Endothelial cell of umbilical vein (primary cell): ENCODE measurements around the gene EPS8. TPM values are rescaled to one million over a fixed set of nuclear protein-coding genes. Genes with fewer than 3 reads are reported as not detected.

Experiments
- BruUV-seq: library from RNA; stranded (reverse); fragments of 400-500 nt; replicated peaks from 2 replicates; lab custom pipeline; 2021; lab: Mats Ljungman, UMichigan
- CTCF ChIA-PET: fragments of 300-600, 350-600 bp; sonication (Branson Sonifier 250); formaldehyde crosslinking; loops from one replicate; lab custom pipeline; 2021; ENCODE audit warnings: antibody characterized with exemption, inconsistent platforms; lab: Charles Lee
- POLR2A ChIA-PET: fragments of 300-600, 350-600 bp; sonication (Branson Sonifier 250); formaldehyde crosslinking; loops from one replicate; lab custom pipeline; 2021; ENCODE audit warnings: antibody characterized with exemption, inconsistent platforms; lab: Charles Lee
- DNase-seq: peaks from one replicate; pipeline ENCODE4 v3.0.0-alpha.2; 2011; ENCODE audit warnings: low read depth, low spot score
- FAIRE-seq: peaks from 2 replicates; lab custom pipeline; 2011; peaks lifted over from hg19 to GRCh38; lab: Jason Lieb, UNC
- H2AFZ ChIP-seq: 2 replicates; pipeline ENCODE4 v1.6.0; 2012; ENCODE audit warnings: low read depth, low read length, control low read depth, inconsistent platforms
- H3K27ac ChIP-seq: 2 replicates; pipeline ENCODE4 v1.5.1; 2011; ENCODE audit warnings: low read depth, mild to moderate bottlenecking, control low read depth, low read length, moderate library complexity; ENCODE audit not compliant: insufficient read depth
- H3K27me3 ChIP-seq, 2 experiments: 2 replicates each; pipeline versions ENCODE4 v1.6.0 to v1.6.1; 2011; ENCODE audit warnings: low read length in 2 of 2, mixed read lengths in 1 of 2; ENCODE audit not compliant: control insufficient read depth in 2 of 2, insufficient read depth in 2 of 2
- H3K36me3 ChIP-seq, 2 experiments: 2 replicates in 1 of 2; 3 replicates in 1 of 2; pipeline ENCODE4 v1.5.1; 2011; ENCODE audit warnings: low read length in 2 of 2, mild to moderate bottlenecking in 1 of 2, moderate library complexity in 1 of 2; ENCODE audit not compliant: control insufficient read depth in 2 of 2, insufficient read depth in 2 of 2; ENCODE audit errors: extremely low read depth in 1 of 2
- H3K4me1 ChIP-seq: 3 replicates; pipeline ENCODE4 v1.5.1; 2011; ENCODE audit warnings: mild to moderate bottlenecking, low read length; ENCODE audit not compliant: control insufficient read depth, insufficient read depth; ENCODE audit errors: extremely low read depth
- H3K4me2 ChIP-seq: 2 replicates; pipeline ENCODE4 v1.6.1; 2011; ENCODE audit warnings: low read length, control low read depth, mixed read lengths; ENCODE audit not compliant: insufficient read depth
- H3K4me3 ChIP-seq, 3 experiments: fragments of 200-600 bp in 1 of 3; sonication (generic), shearing (Covaris generic) in 1 of 3; replicated peaks in 1 of 3; 2 replicates each; pipeline ENCODE4 v1.5.1; 2011 to 2016; ENCODE audit warnings: control low read depth in 3 of 3, low read length in 3 of 3, mild to moderate bottlenecking in 2 of 3, inconsistent platforms in 1 of 3, low read depth in 1 of 3, moderate library complexity in 1 of 3; ENCODE audit not compliant: insufficient read depth in 1 of 3
- H3K79me2 ChIP-seq: 2 replicates; pipeline ENCODE4 v1.6.0; 2012; ENCODE audit warnings: low read length, inconsistent platforms; ENCODE audit not compliant: control insufficient read depth, insufficient read depth
- H3K9ac ChIP-seq: replicated peaks from 2 replicates; pipeline ENCODE3; 2011; ENCODE audit warnings: low read length, control low read depth; ENCODE audit not compliant: insufficient read depth; ENCODE audit errors: extremely low read depth
- H3K9me1 ChIP-seq: replicated peaks from 3 replicates; pipeline ENCODE4 v1.6.0; 2011; ENCODE audit warnings: mild to moderate bottlenecking, low read length; ENCODE audit not compliant: control insufficient read depth, insufficient read depth; ENCODE audit errors: extremely low read depth
- H3K9me3 ChIP-seq: replicated peaks from 2 replicates; pipeline ENCODE4 v1.5.1; 2012; ENCODE audit warnings: low read length, inconsistent platforms; ENCODE audit not compliant: control insufficient read depth, insufficient read depth
- H4K20me1 ChIP-seq: replicated peaks from 2 replicates; pipeline ENCODE3; 2011; ENCODE audit warnings: mild to moderate bottlenecking, low read length; ENCODE audit not compliant: control insufficient read depth, insufficient read depth; ENCODE audit errors: extremely low read depth
- CTCF ChIP-seq, 2 donors: IDR thresholded peaks; 1 replicate in 1 of 2; 2 replicates in 1 of 2; pipeline ENCODE4 v1.5.1; 2011; ENCODE audit warnings: low read length in 2 of 2, mild to moderate bottlenecking in 2 of 2, moderate library complexity in 2 of 2, control low read depth in 1 of 2, inconsistent platforms in 1 of 2, low read depth in 1 of 2; ENCODE audit not compliant: insufficient read depth in 1 of 2; ENCODE audit errors: extremely low read depth in 1 of 2
- EZH2 ChIP-seq: IDR thresholded peaks from 2 replicates; pipeline ENCODE4 v1.6.1; 2012; ENCODE audit warnings: borderline replicate concordance, low read depth, mild to moderate bottlenecking, moderate library complexity, low read length, inconsistent platforms; ENCODE audit not compliant: severe bottlenecking
- FOS ChIP-seq: IDR thresholded peaks from 2 replicates; pipeline ENCODE4 v1.6.1; 2011; ENCODE audit warnings: mild to moderate bottlenecking, low read length, moderate library complexity, borderline replicate concordance; ENCODE audit not compliant: insufficient read depth
- GATA2 ChIP-seq: IDR thresholded peaks from 2 replicates; pipeline ENCODE4 v1.7.0; 2011; ENCODE audit warnings: low read depth, mild to moderate bottlenecking, moderate library complexity, mixed read lengths, low read length; ENCODE audit not compliant: insufficient read length, insufficient read depth
- JUN ChIP-seq: IDR thresholded peaks from 2 replicates; pipeline ENCODE4 v1.6.1; 2011; ENCODE audit warnings: borderline replicate concordance, low read depth; ENCODE audit not compliant: insufficient read length, insufficient read depth
- MAX ChIP-seq: IDR thresholded peaks from 2 replicates; pipeline ENCODE4 v1.6.1; 2011; ENCODE audit not compliant: insufficient read depth, insufficient read length
- MYC ChIP-seq: IDR thresholded peaks from one replicate; pipeline ENCODE4 v1.6.1; 2011; ENCODE audit warnings: mild to moderate bottlenecking, low read depth, low read length
- POLR2A ChIP-seq: IDR thresholded peaks from 2 replicates; pipeline ENCODE4 v1.6.1; 2012; ENCODE audit warnings: low read depth, mild to moderate bottlenecking, control low read depth, low read length
- POLR2AphosphoS5 ChIP-seq: IDR thresholded peaks from 2 replicates; pipeline ENCODE4 v1.6.1; 2012; ENCODE audit warnings: low read depth, mild to moderate bottlenecking, control low read depth, low read length, moderate library complexity; ENCODE audit not compliant: insufficient read depth
- dilution Hi-C: fragments of 300-500 bp; cut with MboI; formaldehyde crosslinking; loops from one replicate; pipeline ENCODE4 v1.15.0; 2019; ENCODE audit warnings: low sequenced_read_pairs; ENCODE audit not compliant: extremely low pct_ligation_motif_present
- intact Hi-C: fragments of 100-400 bp; cut with micrococcal nuclease; formaldehyde crosslinking; loops from one replicate; pipeline ENCODE4 v1.10.0; 2022
- polyA plus RNA-seq, 4 experiments: library from polyadenylated mRNA; depleted of rRNA in 3 of 4; stranded (reverse) in 3 of 4; unstranded in 1 of 4; fragments of >200 nt; gene quantifications; 2 replicates each; pipeline versions ENCODE4 v1.2.1 to v1.2.3, GENCODE V29; 2011 to 2012; ENCODE audit warnings: missing spikeins in 1 of 4
- total RNA-seq: library from RNA; stranded (reverse); gene quantifications from 2 replicates; pipeline ENCODE4 v1.2.3, GENCODE V29; 2021

EPS8 gene
- total and polyA plus RNA-seq, 2 donors (not counting 3 experiments of a cell fraction or from before 2014, with no cell fraction given): 8.4 to 11.9 TPM

- Histone ChIP-seq H3K79me2 (no peaks in the 10 kb centered on the region), H3K27ac (no peak overlapping the region), H3K9ac (no peak overlapping the region), H2AFZ (no peak overlapping the region), H3K4me1 (no peaks in the 10 kb centered on the region), H3K4me3 (no peak overlapping the region), H4K20me1 (no peaks in the 10 kb centered on the region), H3K9me1 (no peaks in the 10 kb centered on the region), H3K27me3 (no peaks in the 10 kb centered on the region), H3K36me3 (no peaks in the 10 kb centered on the region), H3K4me2 (no peak overlapping the region), H3K9me3 (no peaks in the 10 kb centered on the region)
- intact Hi-C loops (no loop called here), dilution Hi-C loops (no loop called here)
- no TSS peak for BruUV-seq
- CTCF ChIA-PET: interaction anchor here (0.7 to 1.3 kb wide), 3 partner anchors 18 to 112 kb away, joined by 3 to 4 read pairs (median 4); no protein-coding TSS in a partner anchor
- FAIRE-seq: no peak
- TF ChIP-seq EZH2: no peak
- no peak for TF ChIP-seq JUN
- no peak for TF ChIP-seq FOS
- no peak for TF ChIP-seq POLR2AphosphoS5
- TF ChIP-seq GATA2: no peak
- POLR2A ChIA-PET: no interaction called here
- DNase-seq: no peak
These were observed 144.5 kb downstream of the EPS8 start for GRCh38 chr12:15644700-15645099.

- POLR2A ChIA-PET: no interaction called here
- Histone ChIP-seq H3K27ac (peak overlapping the region; percentile 75), H3K36me3 (no peaks in the 10 kb centered on the region), H3K4me3 (no peak overlapping the region), H3K9ac (no peak overlapping the region), H4K20me1 (no peaks in the 10 kb centered on the region), H3K27me3 (no peaks in the 10 kb centered on the region), H3K4me2 (peak overlapping the region; percentile 54), H3K79me2 (no peaks in the 10 kb centered on the region), H3K4me1 (peaks cover 40% of the 10 kb centered on the region), H3K9me3 (no peaks in the 10 kb centered on the region), H2AFZ (no peak overlapping the region), H3K9me1 (no peaks in the 10 kb centered on the region)
- BruUV-seq: no TSS peak
- no peak for TF ChIP-seq MYC
- no peak for TF ChIP-seq POLR2A
- no peak for TF ChIP-seq POLR2AphosphoS5
- TF ChIP-seq JUN: no peak
- no peak for TF ChIP-seq FOS
- no peak for TF ChIP-seq EZH2
- no peak for TF ChIP-seq CTCF (IDR thresholded peaks at IDR 0.05; ENCODE audit: extremely low read depth in 1 of 2, insufficient read depth in 1 of 2, low read depth in 1 of 2, low read length in 2 of 2)
- no peak for TF ChIP-seq GATA2
- TF ChIP-seq MAX: no peak
- dilution Hi-C loops: no loop called here
- CTCF ChIA-PET: no interaction called here
- no peak for FAIRE-seq
- DNase-seq: no peak
- intact Hi-C loops: no loop called here
These were observed 151.0 kb downstream of the EPS8 start for GRCh38 chr12:15638231-15638630.
